ENCODE measurements around the gene TRMT61A.

DNA sequence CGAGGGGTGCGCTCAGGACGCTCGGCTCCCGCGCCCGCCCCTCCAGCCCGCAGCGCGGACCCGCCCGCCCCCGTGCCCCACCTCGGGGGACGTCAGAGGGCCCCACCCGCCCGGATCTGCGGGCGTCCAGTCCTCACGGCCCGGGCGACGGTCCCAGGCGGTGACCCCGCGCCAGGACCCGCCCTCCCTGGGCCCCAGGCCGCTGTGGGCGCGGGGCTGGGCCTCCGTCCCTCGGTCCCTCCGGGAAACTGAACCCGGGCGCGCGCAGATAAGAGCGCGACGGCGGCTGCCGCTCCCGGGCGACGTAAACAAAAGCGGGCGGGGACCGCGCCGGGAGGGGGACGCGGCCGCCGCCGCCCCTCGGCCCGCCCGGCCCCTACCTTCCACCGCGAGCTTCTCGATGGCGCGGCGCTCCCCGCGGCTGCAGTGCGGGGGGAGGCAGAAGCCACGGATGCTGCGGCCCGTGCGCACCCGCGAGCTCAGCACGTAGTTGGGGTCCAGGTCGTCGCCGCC lies 7.5 kb upstream of the TRMT61A start:
- no peak for TF ChIP-seq SRF (IDR thresholded peaks at IDR 0.05; ENCODE audit: low read depth)
- TF ChIP-seq, protein P1, sequence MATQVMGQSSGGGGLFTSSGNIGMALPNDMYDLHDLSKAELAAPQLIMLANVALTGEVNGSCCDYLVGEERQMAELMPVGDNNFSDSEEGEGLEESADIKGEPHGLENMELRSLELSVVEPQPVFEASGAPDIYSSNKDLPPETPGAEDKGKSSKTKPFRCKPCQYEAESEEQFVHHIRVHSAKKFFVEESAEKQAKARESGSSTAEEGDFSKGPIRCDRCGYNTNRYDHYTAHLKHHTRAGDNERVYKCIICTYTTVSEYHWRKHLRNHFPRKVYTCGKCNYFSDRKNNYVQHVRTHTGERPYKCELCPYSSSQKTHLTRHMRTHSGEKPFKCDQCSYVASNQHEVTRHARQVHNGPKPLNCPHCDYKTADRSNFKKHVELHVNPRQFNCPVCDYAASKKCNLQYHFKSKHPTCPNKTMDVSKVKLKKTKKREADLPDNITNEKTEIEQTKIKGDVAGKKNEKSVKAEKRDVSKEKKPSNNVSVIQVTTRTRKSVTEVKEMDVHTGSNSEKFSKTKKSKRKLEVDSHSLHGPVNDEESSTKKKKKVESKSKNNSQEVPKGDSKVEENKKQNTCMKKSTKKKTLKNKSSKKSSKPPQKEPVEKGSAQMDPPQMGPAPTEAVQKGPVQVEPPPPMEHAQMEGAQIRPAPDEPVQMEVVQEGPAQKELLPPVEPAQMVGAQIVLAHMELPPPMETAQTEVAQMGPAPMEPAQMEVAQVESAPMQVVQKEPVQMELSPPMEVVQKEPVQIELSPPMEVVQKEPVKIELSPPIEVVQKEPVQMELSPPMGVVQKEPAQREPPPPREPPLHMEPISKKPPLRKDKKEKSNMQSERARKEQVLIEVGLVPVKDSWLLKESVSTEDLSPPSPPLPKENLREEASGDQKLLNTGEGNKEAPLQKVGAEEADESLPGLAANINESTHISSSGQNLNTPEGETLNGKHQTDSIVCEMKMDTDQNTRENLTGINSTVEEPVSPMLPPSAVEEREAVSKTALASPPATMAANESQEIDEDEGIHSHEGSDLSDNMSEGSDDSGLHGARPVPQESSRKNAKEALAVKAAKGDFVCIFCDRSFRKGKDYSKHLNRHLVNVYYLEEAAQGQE (IDR thresholded peaks at IDR 0.05; ENCODE audit: low read depth): no peak
- TF ChIP-seq CTCF (IDR thresholded peaks at IDR 0.05 in 2 of 3, conservative IDR thresholded peaks at IDR 0.05 in 1 of 3; ENCODE audit: borderline replicate concordance in 1 of 3, insufficient read depth in 1 of 3, low read depth in 2 of 3, low read length in 2 of 3): no peak
- no peak for TF ChIP-seq RAD21 (IDR thresholded peaks at IDR 0.05; ENCODE audit: low read depth)
- TF ChIP-seq POLR2AphosphoS5 (IDR thresholded peaks at IDR 0.05; ENCODE audit: low read depth, low read length): no peak
- TF ChIP-seq POLR2A (IDR thresholded peaks at IDR 0.05; ENCODE audit: borderline replicate concordance, extremely low read depth, insufficient read depth, insufficient read length): no peak
- TF ChIP-seq ATF3 (IDR thresholded peaks at IDR 0.05): no peak
- no peak for TF ChIP-seq ZNF274 (IDR thresholded peaks at IDR 0.05; ENCODE audit: low read depth, low read length)
- TF ChIP-seq JUND (IDR thresholded peaks at IDR 0.05): no peak
